Esophagus squamous epithelium (tissue), 4 donors: ENCODE data around the gene MBP.

Experiments used
- POLR2A ChIP-seq, 4 donors: fragments of 450-650 bp; IDR thresholded peaks; one replicate each; pipeline ENCODE4 v1.6.1; 2017; ENCODE audit warnings: antibody characterized with exemption in 4 of 4, mild to moderate bottlenecking in 4 of 4, moderate library complexity in 3 of 4
- TF ChIP-seq, protein P1 (sequence below), 6 experiments: fragments of 450-650 bp in 4 of 6; fragments of 200-600 bp in 2 of 6; sonication (generic) in 2 of 6; IDR thresholded peaks; one replicate each; pipeline ENCODE4 v1.5.1; 2016 to 2019; ENCODE audit warnings: antibody characterized with exemption in 6 of 6, mild to moderate bottlenecking in 4 of 6, moderate library complexity in 4 of 6

DNA sequence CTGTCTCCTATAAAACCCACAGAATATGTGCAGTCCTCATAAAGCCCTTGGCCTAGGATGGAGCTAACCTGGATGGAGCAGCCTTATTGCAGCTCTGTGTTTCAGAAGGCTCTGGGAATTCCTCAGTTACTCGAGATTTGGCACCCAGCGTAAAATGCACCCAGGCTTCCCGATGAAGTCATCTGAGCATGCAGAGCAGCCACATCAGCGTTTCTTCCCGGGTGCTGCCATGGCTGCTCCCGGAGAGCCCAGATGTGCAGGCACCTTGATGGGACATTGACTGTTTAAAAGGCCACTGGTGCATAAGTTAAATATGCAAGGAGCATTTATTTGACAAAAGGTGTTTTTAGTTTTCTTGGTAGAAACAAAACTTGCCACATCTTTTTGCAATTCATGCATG is 115.2 kb downstream of the MBP start:
- no peak for TF ChIP-seq POLR2A (IDR thresholded peaks at IDR 0.05)
- TF ChIP-seq, protein P1, sequence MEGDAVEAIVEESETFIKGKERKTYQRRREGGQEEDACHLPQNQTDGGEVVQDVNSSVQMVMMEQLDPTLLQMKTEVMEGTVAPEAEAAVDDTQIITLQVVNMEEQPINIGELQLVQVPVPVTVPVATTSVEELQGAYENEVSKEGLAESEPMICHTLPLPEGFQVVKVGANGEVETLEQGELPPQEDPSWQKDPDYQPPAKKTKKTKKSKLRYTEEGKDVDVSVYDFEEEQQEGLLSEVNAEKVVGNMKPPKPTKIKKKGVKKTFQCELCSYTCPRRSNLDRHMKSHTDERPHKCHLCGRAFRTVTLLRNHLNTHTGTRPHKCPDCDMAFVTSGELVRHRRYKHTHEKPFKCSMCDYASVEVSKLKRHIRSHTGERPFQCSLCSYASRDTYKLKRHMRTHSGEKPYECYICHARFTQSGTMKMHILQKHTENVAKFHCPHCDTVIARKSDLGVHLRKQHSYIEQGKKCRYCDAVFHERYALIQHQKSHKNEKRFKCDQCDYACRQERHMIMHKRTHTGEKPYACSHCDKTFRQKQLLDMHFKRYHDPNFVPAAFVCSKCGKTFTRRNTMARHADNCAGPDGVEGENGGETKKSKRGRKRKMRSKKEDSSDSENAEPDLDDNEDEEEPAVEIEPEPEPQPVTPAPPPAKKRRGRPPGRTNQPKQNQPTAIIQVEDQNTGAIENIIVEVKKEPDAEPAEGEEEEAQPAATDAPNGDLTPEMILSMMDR (IDR thresholded peaks at IDR 0.05) = no peak
